Body of pancreas (tissue), 4 donors: Measurements from ENCODE around the gene YBEY. TPM values are rescaled to one million over a fixed set of nuclear protein-coding genes. Genes with fewer than 3 reads are reported as not detected.

ENCODE experiments used
- ATAC-seq: fragments of 150-250 bp; one replicate; pipeline ENCODE4 v1.9.1; 2016
- DNase-seq, 4 donors: peaks; one replicate each; pipeline ENCODE4 v3.0.0-alpha.2; 2019
- H3K27ac ChIP-seq, 4 donors: fragments of 200-600 bp; sonication (generic); 1 replicate in 3 of 4; 2 replicates in 1 of 4; pipeline versions ENCODE4 v1.5.1 to v1.6.1; 2016 to 2019; ENCODE audit warnings: mild to moderate bottlenecking in 1 of 4, mixed read lengths in 1 of 4, moderate library complexity in 1 of 4
- H3K27me3 ChIP-seq, 2 donors: fragments of 200-600 bp; sonication (generic); one replicate each; pipeline ENCODE4 v1.6.0; 2016; ENCODE audit warnings: mild to moderate bottlenecking in 1 of 2
- H3K36me3 ChIP-seq, 2 donors: fragments of 200-600 bp; sonication (generic); replicated peaks in 1 of 2; 2 replicates each; pipeline ENCODE4 v1.5.1; 2016; ENCODE audit warnings: low read depth in 2 of 2; ENCODE audit not compliant: insufficient read depth in 1 of 2
- H3K4me1 ChIP-seq: fragments of 200-600 bp; sonication (generic); one replicate; pipeline ENCODE4 v1.6.0; 2016
- H3K4me3 ChIP-seq, 2 donors: fragments of 200-600 bp; sonication (generic); 1 replicate in 1 of 2; 2 replicates in 1 of 2; pipeline ENCODE4 v1.5.1; 2016 to 2019
- H3K9me3 ChIP-seq, 3 donors: fragments of 200-600 bp; sonication (generic); 1 replicate in 2 of 3; 2 replicates in 1 of 3; pipeline ENCODE4 v1.5.1; 2016
- POLR2A ChIP-seq, 3 donors: fragments of 450-650 bp; IDR thresholded peaks; one replicate each; pipeline ENCODE4 v1.6.1; 2016; ENCODE audit warnings: antibody characterized with exemption in 3 of 3, mild to moderate bottlenecking in 2 of 3
- WGBS, 2 donors: methylation state at CpG; one replicate each; pipeline ENCODE4 v1.1.5; 2017; 5-methylcytosine and 5-hydroxymethylcytosine counted together
- intact Hi-C: fragments of 100-400 bp; cut with DNase I; formaldehyde crosslinking; loops from one replicate; pipeline ENCODE4 v1.15.1; 2023
- total RNA-seq, 2 donors: library from RNA; depleted of rRNA; stranded (reverse); fragments of >200 nt; gene quantifications; one replicate each; pipeline ENCODE4 v1.1.0, GENCODE V29; 2016
- TF ChIP-seq, protein P1 (sequence below), 7 experiments: fragments of 450-650 bp in 4 of 7; fragments of 200-600 bp in 3 of 7; sonication (generic) in 3 of 7; IDR thresholded peaks; one replicate each; pipeline ENCODE4 v1.5.1; 2016 to 2019; ENCODE audit warnings: antibody characterized with exemption in 7 of 7

Gene YBEY
- total RNA-seq, 2 donors from 2014 or later, result 4.9 to 15.2 TPM

DNA sequence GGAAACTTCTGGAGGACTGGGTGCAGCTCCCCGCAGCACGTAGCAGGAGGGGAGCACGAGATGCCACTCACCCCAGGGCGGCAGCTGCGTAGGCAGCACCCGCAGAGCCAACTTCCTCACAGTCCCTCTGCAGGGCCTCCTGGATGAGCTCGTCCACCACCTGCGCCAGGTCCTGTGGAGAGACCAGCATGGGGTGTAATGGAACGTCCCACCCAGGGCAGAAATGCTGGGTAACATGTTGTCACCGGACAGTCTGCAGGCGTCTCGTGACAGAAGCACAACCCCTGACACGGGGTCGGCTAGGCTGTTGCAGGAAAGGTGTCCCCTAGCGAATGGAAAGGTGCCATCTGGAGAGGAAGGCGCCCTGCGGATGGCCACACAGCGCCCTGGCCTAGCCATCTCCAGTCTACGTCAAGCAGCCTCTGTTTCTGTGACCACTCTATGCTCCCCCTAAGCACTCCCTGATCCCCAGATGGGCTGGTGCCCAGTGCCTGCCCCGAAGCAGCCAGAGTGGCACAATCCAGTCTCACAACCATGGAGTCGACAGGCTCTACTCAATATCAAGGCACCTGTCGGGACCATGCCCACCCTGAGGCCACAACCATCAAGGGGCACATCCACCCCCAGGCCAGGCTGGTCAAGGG lies 22.0 kb upstream of the YBEY start:
- Histone ChIP-seq H3K4me3 (no peak overlapping the region), H3K27ac (no peak overlapping the region), H3K4me1 (no peaks in the 10 kb centered on the region), H3K9me3 (no peaks in the 10 kb centered on the region), H3K36me3 (peaks cover 27 to 43% of the 10 kb centered on the region in 2 donors), H3K27me3 (no peaks in the 10 kb centered on the region)
- TF ChIP-seq, protein P1, sequence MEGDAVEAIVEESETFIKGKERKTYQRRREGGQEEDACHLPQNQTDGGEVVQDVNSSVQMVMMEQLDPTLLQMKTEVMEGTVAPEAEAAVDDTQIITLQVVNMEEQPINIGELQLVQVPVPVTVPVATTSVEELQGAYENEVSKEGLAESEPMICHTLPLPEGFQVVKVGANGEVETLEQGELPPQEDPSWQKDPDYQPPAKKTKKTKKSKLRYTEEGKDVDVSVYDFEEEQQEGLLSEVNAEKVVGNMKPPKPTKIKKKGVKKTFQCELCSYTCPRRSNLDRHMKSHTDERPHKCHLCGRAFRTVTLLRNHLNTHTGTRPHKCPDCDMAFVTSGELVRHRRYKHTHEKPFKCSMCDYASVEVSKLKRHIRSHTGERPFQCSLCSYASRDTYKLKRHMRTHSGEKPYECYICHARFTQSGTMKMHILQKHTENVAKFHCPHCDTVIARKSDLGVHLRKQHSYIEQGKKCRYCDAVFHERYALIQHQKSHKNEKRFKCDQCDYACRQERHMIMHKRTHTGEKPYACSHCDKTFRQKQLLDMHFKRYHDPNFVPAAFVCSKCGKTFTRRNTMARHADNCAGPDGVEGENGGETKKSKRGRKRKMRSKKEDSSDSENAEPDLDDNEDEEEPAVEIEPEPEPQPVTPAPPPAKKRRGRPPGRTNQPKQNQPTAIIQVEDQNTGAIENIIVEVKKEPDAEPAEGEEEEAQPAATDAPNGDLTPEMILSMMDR (IDR thresholded peaks at IDR 0.05), result no peak
- no peak for TF ChIP-seq POLR2A (IDR thresholded peaks at IDR 0.05)
- 94 to 97% methylated on average over 15 to 22 of the region's 22 CpGs for WGBS, 2 donors
- intact Hi-C loops, result no loop called here
- ATAC-seq, result no peak
- DNase-seq, result no peak

DNA sequence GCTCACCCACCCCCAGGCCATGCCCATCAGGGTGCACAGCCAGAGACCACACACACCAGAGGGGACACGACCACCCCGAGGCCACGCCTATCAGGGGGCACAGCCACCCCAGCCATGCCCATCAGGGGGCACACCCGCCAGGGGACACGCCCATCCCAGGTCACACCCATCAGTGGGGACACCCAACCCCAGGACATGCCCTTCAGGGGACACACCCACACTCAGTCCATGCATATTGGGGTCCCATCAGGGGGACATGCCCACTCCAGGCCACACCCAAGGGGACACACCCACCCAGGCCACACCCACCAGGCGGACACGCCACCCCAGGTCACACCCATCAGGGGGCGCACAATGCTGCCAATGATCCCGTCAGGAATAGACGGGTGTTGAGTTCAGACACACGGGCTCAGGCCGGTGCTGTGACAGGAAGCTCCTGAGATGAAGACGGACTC lies 21.4 kb upstream of the YBEY start:
- intact Hi-C loops, result no loop called here
- H3K36me3 ChIP-seq, result peaks cover 27 to 45% of the 10 kb centered on the region in 2 donors
- DNase-seq (no peak), ATAC-seq (no peak)
- no peak for TF ChIP-seq POLR2A (IDR thresholded peaks at IDR 0.05)
- TF ChIP-seq, protein P1 (IDR thresholded peaks at IDR 0.05), result no peak
- no peaks in the 10 kb centered on the region for H3K27me3 ChIP-seq
- no peaks in the 10 kb centered on the region for H3K4me1 ChIP-seq
- H3K4me3 ChIP-seq, result no peak overlapping the region
- H3K27ac ChIP-seq, result no peak overlapping the region
- H3K9me3 ChIP-seq, result no peaks in the 10 kb centered on the region
- WGBS, 2 donors, result 87 to 98% methylated on average over 8 to 11 of the region's 13 CpGs

DNA sequence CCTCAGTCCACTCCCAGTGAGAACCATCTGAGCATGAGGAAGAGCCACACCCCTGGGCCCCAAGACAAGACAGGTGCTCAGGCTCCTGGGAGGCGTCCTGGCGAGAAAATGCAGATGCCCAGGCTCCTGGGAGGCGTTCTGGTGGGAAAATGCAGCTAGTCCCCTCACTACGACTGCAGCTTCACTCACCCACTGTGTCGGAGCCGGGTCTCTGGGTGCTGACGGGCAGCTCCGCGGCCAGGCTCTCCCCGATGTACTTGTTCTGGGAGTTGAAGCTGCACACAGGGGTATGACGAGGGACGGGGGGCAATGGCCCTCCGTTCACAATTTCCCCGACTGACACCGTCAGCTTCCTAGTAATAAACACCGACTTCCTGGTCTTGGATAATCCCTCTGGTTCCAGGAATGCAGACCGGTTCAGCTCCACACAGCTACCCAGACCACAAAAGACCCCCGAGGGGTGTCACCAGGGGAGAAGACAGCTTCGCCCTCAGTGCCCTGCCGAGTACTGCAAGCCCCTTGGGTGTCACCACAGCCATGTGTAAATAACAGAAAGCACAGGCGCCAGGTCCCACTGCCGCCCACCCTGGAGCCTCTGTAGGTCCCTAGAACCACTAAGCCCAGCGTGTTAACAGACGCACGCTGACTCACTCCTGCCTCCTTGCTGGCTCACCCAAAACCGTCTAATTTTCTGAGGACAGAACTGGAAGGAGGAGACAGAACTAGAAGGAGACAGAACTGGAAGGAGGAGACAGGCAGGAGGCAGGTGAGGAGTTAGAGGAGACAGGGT lies 20.2 kb upstream of the YBEY start:
- DNase-seq, result no peak
- Histone ChIP-seq H3K27ac (no peak overlapping the region), H3K9me3 (no peaks in the 10 kb centered on the region), H3K4me3 (no peak overlapping the region), H3K27me3 (no peaks in the 10 kb centered on the region), H3K36me3 (peaks cover 15 to 43% of the 10 kb centered on the region in 2 donors), H3K4me1 (no peaks in the 10 kb centered on the region)
- TF ChIP-seq, protein P1 (IDR thresholded peaks at IDR 0.05), result no peak
- TF ChIP-seq POLR2A (IDR thresholded peaks at IDR 0.05), result no peak
- WGBS, 2 donors, result 86 to 90% methylated on average over 23 to 25 of the region's 26 CpGs
- intact Hi-C loops, result no loop called here
- ATAC-seq, result no peak

DNA sequence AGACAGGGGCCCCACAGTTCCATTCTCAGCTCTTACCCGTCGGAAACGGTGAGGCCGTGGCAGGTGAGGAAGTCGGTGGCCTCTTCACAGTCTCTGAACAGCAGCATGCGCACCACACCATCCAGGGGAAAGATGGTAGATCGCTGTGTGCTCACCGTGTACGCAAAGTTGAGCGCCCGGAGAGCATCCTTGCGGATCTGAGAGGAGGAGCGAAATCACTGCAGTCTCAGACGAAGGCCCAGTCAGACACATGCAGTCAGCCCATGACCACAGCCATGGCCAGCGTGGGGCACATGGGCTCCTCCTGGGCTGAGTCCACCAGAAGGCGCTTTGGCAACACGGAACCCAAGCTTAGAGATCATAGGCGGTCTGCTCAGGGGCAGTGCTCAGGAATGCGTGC lies 19.2 kb upstream of the YBEY start:
- 86 to 92% methylated on average over 18 to 19 of the region's 19 CpGs for WGBS, 2 donors
- Histone ChIP-seq H3K27ac (no peak overlapping the region), H3K36me3 (peaks cover 14 to 44% of the 10 kb centered on the region in 2 donors), H3K4me1 (no peaks in the 10 kb centered on the region), H3K27me3 (no peaks in the 10 kb centered on the region), H3K9me3 (no peaks in the 10 kb centered on the region), H3K4me3 (no peak overlapping the region)
- DNase-seq (no peak), ATAC-seq (no peak)
- intact Hi-C loops, result no loop called here
- TF ChIP-seq POLR2A (IDR thresholded peaks at IDR 0.05), result no peak
- TF ChIP-seq, protein P1 (IDR thresholded peaks at IDR 0.05), result no peak
